GM12878 (cell line): ENCODE measurements around the gene NUP62. TPM values are rescaled to one million over a fixed set of nuclear protein-coding genes. Genes with fewer than 3 reads are reported as not detected.

ENCODE experiments used
- BCL3 ChIP-seq: IDR thresholded peaks from 2 replicates; pipeline ENCODE4 v1.6.1; 2011; ENCODE audit warnings: borderline replicate concordance, low read depth, mild to moderate bottlenecking, moderate library complexity, low read length; ENCODE audit not compliant: insufficient read depth, poor library complexity, severe bottlenecking
- PKNOX1 ChIP-seq: fragments of 450-650 bp; IDR thresholded peaks from 2 replicates; pipeline ENCODE4 v1.6.1; 2016; ENCODE audit warnings: mild to moderate bottlenecking
- PRDM15 ChIP-seq: fragments of 450-650 bp; formaldehyde crosslinking; IDR thresholded peaks from 2 replicates; pipeline ENCODE4 v1.4.0; 2020; ENCODE audit warnings: mild to moderate bottlenecking, moderate library complexity
- RELB ChIP-seq: fragments of 450-650 bp; IDR thresholded peaks from 2 replicates; pipeline ENCODE4 v1.6.1; 2017; ENCODE audit warnings: low read depth, mild to moderate bottlenecking, moderate library complexity
- TCF3 ChIP-seq: IDR thresholded peaks from 2 replicates; pipeline ENCODE4 v1.6.1; 2012; ENCODE audit warnings: low read depth, mild to moderate bottlenecking, low read length, borderline replicate concordance; ENCODE audit not compliant: insufficient read depth
- ZNF274 ChIP-seq: IDR thresholded peaks from one replicate; pipeline ENCODE4 v1.8.0; 2011; ENCODE audit not compliant: insufficient read length, insufficient read depth
- polyA plus RNA-seq, 11 experiments: library from polyadenylated mRNA; depleted of rRNA in 4 of 11; unstranded in 6 of 11; stranded (reverse) in 5 of 11; fragments of >200 nt; fragmentation: Nextera tagmentation in 4 of 11; fragmentation: Illumina TruSeq in 1 of 11; extraction: Ambion mirVana in 4 of 11; extraction: Trizol in 1 of 11; gene quantifications; 1 replicate in 1 of 11; 2 replicates in 10 of 11; pipeline versions ENCODE4 v1.2.1 to v1.2.3, GENCODE V29; 2011 to 2016; ENCODE audit warnings: inconsistent platforms in 2 of 11, missing spikeins in 2 of 11, low read depth in 1 of 11
- total RNA-seq, 4 experiments: library from RNA; depleted of rRNA in 3 of 4; stranded (reverse); fragments of >200 nt in 3 of 4; fragmentation: Illumina TruSeq in 1 of 4; extraction: Trizol in 1 of 4; gene quantifications; 2 replicates each; pipeline versions ENCODE4 v1.2.1 to v1.2.3, GENCODE V29; 2013 to 2021

The NUP62 gene
- total and polyA plus RNA-seq, 10 of the 15 experiments (the other 5 are each of a cell fraction or from before 2014, with no cell fraction given) = 19.5 to 110 (median 66.9) TPM

DNA sequence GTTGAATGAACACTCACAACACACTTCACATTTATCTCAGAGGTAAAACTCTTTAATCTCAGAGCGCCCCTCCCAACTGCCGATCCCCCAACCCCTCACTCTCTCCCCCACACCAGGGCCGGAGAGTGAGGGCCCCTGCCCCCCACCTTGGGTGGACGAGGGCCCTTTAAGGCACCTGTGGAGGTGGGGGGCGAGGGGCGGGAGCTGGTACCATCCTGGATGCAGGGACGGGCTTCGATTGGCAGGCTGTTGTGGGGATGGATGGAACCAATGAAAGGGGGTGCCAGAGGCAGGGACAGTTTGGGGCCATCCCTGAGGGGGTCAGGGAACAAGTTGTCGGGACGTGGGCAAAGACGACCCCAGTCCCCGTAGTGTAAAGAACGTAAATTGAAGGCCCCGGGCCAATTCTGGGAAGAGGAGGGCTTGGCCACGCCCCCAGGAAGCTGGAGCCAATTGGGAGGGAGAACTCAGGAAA, 60.3 kb downstream of the NUP62 start (continued):
- TF ChIP-seq BCL3 = no peak
- peak; percentile 69 for TF ChIP-seq RELB
- TF ChIP-seq PRDM15 (CRISPR knock-in tag) = no peak
- 0 out of 2 replicates have a peak, but pooled peaks have one; percentile 6 for TF ChIP-seq TCF3
- TF ChIP-seq PKNOX1 = peak; percentile 74; the same call in 1 of the 2 replicates
- TF ChIP-seq ZNF274 = no peak
